Colonic mucosa (tissue), 4 donors: ENCODE data around the gene SLC16A5. TPM values are rescaled to one million over a fixed set of nuclear protein-coding genes. Genes with fewer than 3 reads are reported as not detected.

Source experiments
- DNase-seq: peaks from one replicate; pipeline ENCODE4 v3.0.0-alpha.2; 2020
- H3K27ac ChIP-seq: fragments of 200-600 bp; one replicate; pipeline ENCODE4 v1.8.0; 2021
- H3K27me3 ChIP-seq: fragments of 200-600 bp; one replicate; pipeline ENCODE4 v1.8.0; 2021
- H3K36me3 ChIP-seq: fragments of 200-600 bp; one replicate; pipeline ENCODE4 v1.8.0; 2021
- H3K4me1 ChIP-seq: fragments of 200-600 bp; one replicate; pipeline ENCODE4 v1.8.0; 2021; ENCODE audit warnings: mild to moderate bottlenecking
- H3K4me3 ChIP-seq: fragments of 200-600 bp; one replicate; pipeline ENCODE4 v1.8.0; 2021
- H3K9ac ChIP-seq, 2 donors: one replicate each; pipeline ENCODE4 v1.7.0; 2013; ENCODE audit warnings: control low read depth in 2 of 2, low read depth in 2 of 2, low read length in 2 of 2
- H3K9me3 ChIP-seq: fragments of 200-600 bp; one replicate; pipeline ENCODE4 v1.8.0; 2021
- CTCF ChIP-seq: fragments of 200-600 bp; IDR thresholded peaks from one replicate; pipeline ENCODE4 v1.8.0; 2022; ENCODE audit warnings: antibody characterized with exemption, mild to moderate bottlenecking
- intact Hi-C: fragments of 100-400 bp; cut with DNase I; formaldehyde crosslinking; loops from one replicate; pipeline ENCODE4 v1.14.1; 2022
- total RNA-seq, 2 donors: library from RNA; stranded (reverse); fragmentation: NEBNext Ultra II Directional in 1 of 2; extraction: Animal tissue kit (Norgen Biotek cat#: 25700) in 1 of 2; gene quantifications; one replicate each; pipeline ENCODE4 v1.2.1, GENCODE V29; 2021
- donor health status: healthy.
- donor health status: DM: no; HTN: no; CAD: no.
- donor health status: DM: no; HTN: no; CAD: no.

SLC16A5 gene
- total RNA-seq, 2 donors from 2014 or later, result 19.4 to 50.1 TPM

GRCh38 chr17:75078284-75079022, 9.3 kb upstream of the SLC16A5 start:
- peaks cover 24% of the 10 kb centered on the region for H3K4me1 ChIP-seq
- no peaks in the 10 kb centered on the region for H3K9me3 ChIP-seq
- peak overlapping the region; percentile 82 for H3K27ac ChIP-seq
- no peak for TF ChIP-seq CTCF
- H3K9ac ChIP-seq, result peak overlapping the region; percentile 60 to 71
- intact Hi-C loops, result no loop called here
- H3K4me3 ChIP-seq, result no peak overlapping the region
- H3K36me3 ChIP-seq, result no peaks in the 10 kb centered on the region
- DNase-seq, result peak; percentile 58
- H3K27me3 ChIP-seq, result no peaks in the 10 kb centered on the region

GRCh38 chr17:75079023-75079373, 8.8 kb upstream of the SLC16A5 start:
- Histone ChIP-seq H3K4me1 (peaks cover 20% of the 10 kb centered on the region), H3K36me3 (no peaks in the 10 kb centered on the region), H3K9me3 (no peaks in the 10 kb centered on the region), H3K4me3 (no peak overlapping the region), H3K27ac (peak overlapping the region; percentile 82), H3K9ac (peak overlapping the region; percentile 60 to 71), H3K27me3 (no peaks in the 10 kb centered on the region)
- intact Hi-C loops, result no loop called here
- no peak for TF ChIP-seq CTCF
- no peak for DNase-seq

- no peak overlapping the region for H3K27ac ChIP-seq
- no peaks in the 10 kb centered on the region for H3K27me3 ChIP-seq
- TF ChIP-seq CTCF, result no peak
- no peaks in the 10 kb centered on the region for H3K36me3 ChIP-seq
- no peak for DNase-seq
- intact Hi-C loops, result no loop called here
- no peak overlapping the region for H3K9ac ChIP-seq
- no peaks in the 10 kb centered on the region for H3K9me3 ChIP-seq
- H3K4me3 ChIP-seq, result no peak overlapping the region
- peaks cover 17% of the 10 kb centered on the region for H3K4me1 ChIP-seq
Observed at GRCh38 chr17:75081611-75082540, 5.9 kb upstream of the SLC16A5 start.

GRCh38 chr17:75082683-75083082, 5.1 kb upstream of the SLC16A5 start:
- H3K27ac ChIP-seq, result no peak overlapping the region
- no peak overlapping the region for H3K4me3 ChIP-seq
- H3K27me3 ChIP-seq, result no peaks in the 10 kb centered on the region
- no peak overlapping the region for H3K9ac ChIP-seq
- no peaks in the 10 kb centered on the region for H3K9me3 ChIP-seq
- H3K4me1 ChIP-seq, result peaks cover 21% of the 10 kb centered on the region
- no peak for DNase-seq
- no peaks in the 10 kb centered on the region for H3K36me3 ChIP-seq
- intact Hi-C loops, result no loop called here
- no peak for TF ChIP-seq CTCF

GRCh38 chr17:75084039-75084660, 3.6 kb upstream of the SLC16A5 start:
- Histone ChIP-seq H3K4me3 (no peak overlapping the region), H3K27ac (no peak overlapping the region), H3K9me3 (no peaks in the 10 kb centered on the region), H3K36me3 (no peaks in the 10 kb centered on the region), H3K27me3 (no peaks in the 10 kb centered on the region), H3K4me1 (peaks cover 12% of the 10 kb centered on the region), H3K9ac (no peak overlapping the region)
- no peak for TF ChIP-seq CTCF
- DNase-seq, result no peak
- intact Hi-C loops, result no loop called here
